GM12878 (cell line): ENCODE measurements around the gene GNAT1. TPM values are rescaled to one million over a fixed set of nuclear protein-coding genes. Genes with fewer than 3 reads are reported as not detected.

Experiments
- GATAD2B ChIP-seq: fragments of 450-650 bp; conservative IDR thresholded peaks from 2 replicates; pipeline ENCODE4 v1.6.1; 2017; ENCODE audit warnings: low read depth, mild to moderate bottlenecking, moderate library complexity
- IRF4 ChIP-seq: IDR thresholded peaks from 2 replicates; pipeline ENCODE4 v1.6.1; 2011; ENCODE audit warnings: low read depth, low read length
- MYC ChIP-seq: IDR thresholded peaks from 2 replicates; pipeline ENCODE4 v1.6.1; 2011; ENCODE audit warnings: mild to moderate bottlenecking, low read length, moderate library complexity, inconsistent platforms; ENCODE audit not compliant: insufficient read depth, insufficient replicate concordance, insufficient read length, severe bottlenecking
- RCOR1 ChIP-seq: conservative IDR thresholded peaks from 2 replicates; pipeline ENCODE4 v1.6.1; 2012; ENCODE audit warnings: low read depth, low read length, improper control_type of control experiment
- SIN3A ChIP-seq: IDR thresholded peaks from 2 replicates; pipeline ENCODE4 v1.6.1; 2012; ENCODE audit warnings: low read depth, low read length, improper control_type of control experiment
- SREBF2 ChIP-seq: IDR thresholded peaks from 2 replicates; pipeline ENCODE4 v1.6.1; 2012; ENCODE audit warnings: mild to moderate bottlenecking, low read length
- polyA plus RNA-seq, 11 experiments: library from polyadenylated mRNA; depleted of rRNA in 4 of 11; unstranded in 6 of 11; stranded (reverse) in 5 of 11; fragments of >200 nt; fragmentation: Nextera tagmentation in 4 of 11; fragmentation: Illumina TruSeq in 1 of 11; extraction: Ambion mirVana in 4 of 11; extraction: Trizol in 1 of 11; gene quantifications; 1 replicate in 1 of 11; 2 replicates in 10 of 11; pipeline versions ENCODE4 v1.2.1 to v1.2.3, GENCODE V29; 2011 to 2016; ENCODE audit warnings: inconsistent platforms in 2 of 11, missing spikeins in 2 of 11, low read depth in 1 of 11
- total RNA-seq, 4 experiments: library from RNA; depleted of rRNA in 3 of 4; stranded (reverse); fragments of >200 nt in 3 of 4; fragmentation: Illumina TruSeq in 1 of 4; extraction: Trizol in 1 of 4; gene quantifications; 2 replicates each; pipeline versions ENCODE4 v1.2.1 to v1.2.3, GENCODE V29; 2013 to 2021
- TF ChIP-seq, protein P1 (sequence below): IDR thresholded peaks from 2 replicates; pipeline ENCODE4 v1.6.1; 2011; ENCODE audit warnings: borderline replicate concordance, low read depth, mild to moderate bottlenecking, moderate library complexity, low read length; ENCODE audit not compliant: insufficient read depth, poor library complexity, severe bottlenecking
- TF ChIP-seq, protein P2 (sequence below), 3 experiments: IDR thresholded peaks in 2 of 3; conservative IDR thresholded peaks in 1 of 3; 2 replicates each; pipeline ENCODE4 v1.5.1; 2011; ENCODE audit warnings: low read depth in 3 of 3, low read length in 3 of 3, mild to moderate bottlenecking in 3 of 3, control low read depth in 2 of 3, moderate library complexity in 2 of 3, inconsistent platforms in 1 of 3, mixed read lengths in 1 of 3; ENCODE audit not compliant: control insufficient read depth in 2 of 3, insufficient read depth in 1 of 3; ENCODE audit errors: extremely low read depth in 1 of 3

GNAT1 gene
- total and polyA plus RNA-seq, 10 of the 15 experiments (the other 5 are each of a cell fraction or from before 2014, with no cell fraction given), result not detected

DNA sequence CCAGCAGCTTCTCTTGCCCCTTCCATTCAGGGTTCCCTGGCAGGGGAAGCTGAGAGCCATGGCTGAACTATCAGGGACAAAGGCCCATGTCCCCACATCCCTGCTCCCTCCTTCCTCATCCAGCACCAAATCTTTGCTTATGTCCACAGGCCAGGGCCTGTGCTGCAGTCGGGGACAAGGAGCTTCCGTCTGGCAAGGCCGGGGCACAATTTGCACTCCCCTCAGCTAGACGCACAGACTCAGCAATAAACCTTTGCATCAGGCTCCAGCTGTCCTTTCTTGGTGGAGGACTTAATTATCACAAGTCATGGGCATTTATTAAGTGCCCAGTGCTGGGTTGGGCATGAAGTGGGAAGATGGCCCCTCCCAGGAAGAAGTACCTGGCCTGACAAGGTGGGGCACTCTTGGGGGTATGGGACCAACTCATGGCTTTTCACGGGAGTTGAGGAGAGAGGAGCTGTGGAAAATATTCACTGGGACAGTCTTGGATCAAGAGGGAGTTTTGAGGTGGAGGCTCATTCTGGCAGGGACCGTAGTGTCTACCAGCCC, 4.9 kb downstream of the GNAT1 start (continued):
- TF ChIP-seq IRF4 (no peak), SIN3A (no peak), GATAD2B (no peak), MYC (no peak), SREBF2 (no peak), RCOR1 (no peak)
- TF ChIP-seq, protein P1, sequence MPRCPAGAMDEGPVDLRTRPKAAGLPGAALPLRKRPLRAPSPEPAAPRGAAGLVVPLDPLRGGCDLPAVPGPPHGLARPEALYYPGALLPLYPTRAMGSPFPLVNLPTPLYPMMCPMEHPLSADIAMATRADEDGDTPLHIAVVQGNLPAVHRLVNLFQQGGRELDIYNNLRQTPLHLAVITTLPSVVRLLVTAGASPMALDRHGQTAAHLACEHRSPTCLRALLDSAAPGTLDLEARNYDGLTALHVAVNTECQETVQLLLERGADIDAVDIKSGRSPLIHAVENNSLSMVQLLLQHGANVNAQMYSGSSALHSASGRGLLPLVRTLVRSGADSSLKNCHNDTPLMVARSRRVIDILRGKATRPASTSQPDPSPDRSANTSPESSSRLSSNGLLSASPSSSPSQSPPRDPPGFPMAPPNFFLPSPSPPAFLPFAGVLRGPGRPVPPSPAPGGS, result no peak
- TF ChIP-seq, protein P2, sequence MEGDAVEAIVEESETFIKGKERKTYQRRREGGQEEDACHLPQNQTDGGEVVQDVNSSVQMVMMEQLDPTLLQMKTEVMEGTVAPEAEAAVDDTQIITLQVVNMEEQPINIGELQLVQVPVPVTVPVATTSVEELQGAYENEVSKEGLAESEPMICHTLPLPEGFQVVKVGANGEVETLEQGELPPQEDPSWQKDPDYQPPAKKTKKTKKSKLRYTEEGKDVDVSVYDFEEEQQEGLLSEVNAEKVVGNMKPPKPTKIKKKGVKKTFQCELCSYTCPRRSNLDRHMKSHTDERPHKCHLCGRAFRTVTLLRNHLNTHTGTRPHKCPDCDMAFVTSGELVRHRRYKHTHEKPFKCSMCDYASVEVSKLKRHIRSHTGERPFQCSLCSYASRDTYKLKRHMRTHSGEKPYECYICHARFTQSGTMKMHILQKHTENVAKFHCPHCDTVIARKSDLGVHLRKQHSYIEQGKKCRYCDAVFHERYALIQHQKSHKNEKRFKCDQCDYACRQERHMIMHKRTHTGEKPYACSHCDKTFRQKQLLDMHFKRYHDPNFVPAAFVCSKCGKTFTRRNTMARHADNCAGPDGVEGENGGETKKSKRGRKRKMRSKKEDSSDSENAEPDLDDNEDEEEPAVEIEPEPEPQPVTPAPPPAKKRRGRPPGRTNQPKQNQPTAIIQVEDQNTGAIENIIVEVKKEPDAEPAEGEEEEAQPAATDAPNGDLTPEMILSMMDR (IDR thresholded peaks at IDR 0.05 in 2 of 3, conservative IDR thresholded peaks at IDR 0.05 in 1 of 3; ENCODE audit: control insufficient read depth in 2 of 3, extremely low read depth in 1 of 3, insufficient read depth in 1 of 3, low read depth in 3 of 3, low read length in 3 of 3), result no peak
- TF ChIP-seq, all 136 proteins: peak for 0
